ENCODE measurements around the gene MSI2.

DNA sequence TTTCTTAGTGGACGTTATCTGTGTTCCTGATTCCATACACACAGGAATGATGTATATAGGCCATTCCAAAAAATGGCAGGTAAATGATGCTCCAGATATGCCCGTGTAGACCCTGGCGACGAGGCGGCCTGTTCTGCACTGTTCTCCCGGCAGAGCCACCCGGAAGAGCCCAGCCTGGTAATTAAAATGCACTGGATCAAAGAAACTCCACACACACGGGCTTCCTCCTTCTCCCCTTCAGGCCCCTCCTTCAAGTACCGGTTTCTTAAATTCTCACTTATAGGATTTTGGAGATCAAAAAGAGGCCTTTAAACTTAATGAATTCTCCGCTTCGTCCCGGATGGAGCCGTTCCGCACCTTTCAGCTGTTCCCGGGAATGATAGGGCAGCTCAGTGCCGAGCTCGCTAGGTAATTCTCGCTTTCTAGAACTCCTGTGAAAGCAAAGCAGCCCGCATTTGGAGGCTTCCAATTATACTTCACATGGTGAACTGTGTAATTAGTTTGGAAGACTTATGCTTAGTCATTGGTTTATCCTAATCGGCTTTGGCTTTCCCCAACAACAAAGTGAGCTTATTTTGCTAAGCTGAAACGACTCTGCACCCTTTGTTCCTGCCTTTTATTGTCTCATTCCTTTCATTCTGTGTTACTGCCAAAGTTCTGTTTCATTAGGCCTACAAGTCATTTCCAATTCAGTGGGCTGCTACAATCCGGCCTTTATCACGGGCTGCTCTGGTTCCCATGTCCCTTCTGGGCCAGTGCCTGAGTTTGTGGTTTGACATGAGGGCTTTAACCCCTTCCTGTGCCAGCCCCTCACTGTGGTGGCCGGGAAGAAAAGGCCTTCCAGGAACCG, 150.0 kb downstream of the MSI2 start:
- no peak for TF ChIP-seq POLR2AphosphoS5 (IDR thresholded peaks at IDR 0.05)
- TF ChIP-seq, protein P1, sequence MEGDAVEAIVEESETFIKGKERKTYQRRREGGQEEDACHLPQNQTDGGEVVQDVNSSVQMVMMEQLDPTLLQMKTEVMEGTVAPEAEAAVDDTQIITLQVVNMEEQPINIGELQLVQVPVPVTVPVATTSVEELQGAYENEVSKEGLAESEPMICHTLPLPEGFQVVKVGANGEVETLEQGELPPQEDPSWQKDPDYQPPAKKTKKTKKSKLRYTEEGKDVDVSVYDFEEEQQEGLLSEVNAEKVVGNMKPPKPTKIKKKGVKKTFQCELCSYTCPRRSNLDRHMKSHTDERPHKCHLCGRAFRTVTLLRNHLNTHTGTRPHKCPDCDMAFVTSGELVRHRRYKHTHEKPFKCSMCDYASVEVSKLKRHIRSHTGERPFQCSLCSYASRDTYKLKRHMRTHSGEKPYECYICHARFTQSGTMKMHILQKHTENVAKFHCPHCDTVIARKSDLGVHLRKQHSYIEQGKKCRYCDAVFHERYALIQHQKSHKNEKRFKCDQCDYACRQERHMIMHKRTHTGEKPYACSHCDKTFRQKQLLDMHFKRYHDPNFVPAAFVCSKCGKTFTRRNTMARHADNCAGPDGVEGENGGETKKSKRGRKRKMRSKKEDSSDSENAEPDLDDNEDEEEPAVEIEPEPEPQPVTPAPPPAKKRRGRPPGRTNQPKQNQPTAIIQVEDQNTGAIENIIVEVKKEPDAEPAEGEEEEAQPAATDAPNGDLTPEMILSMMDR (IDR thresholded peaks at IDR 0.05): no peak
- TF ChIP-seq EP300 (IDR thresholded peaks at IDR 0.05): no peak

All from gastroesophageal sphincter (tissue), 3 donors.